AG10803 (cell line): ENCODE data around the gene HLA-DQA1.

Experiments
- DNase-seq: peaks from one replicate; pipeline ENCODE4 v3.0.0; 2010; ENCODE audit warnings: low read depth
- H3K4me3 ChIP-seq: 2 replicates; pipeline ENCODE4 v1.5.1; 2011; ENCODE audit warnings: mild to moderate bottlenecking, low read length, control low read depth
- TF ChIP-seq, protein P1 (sequence below): conservative IDR thresholded peaks from 2 replicates; pipeline ENCODE4 v1.5.1; 2011; ENCODE audit warnings: mild to moderate bottlenecking, low read length, control low read depth, inconsistent platforms

HLA-DQA1 gene

GRCh38 chr6:32689531-32690501 lies 52.6 kb downstream of the HLA-DQA1 start:
- DNase-seq: no peak
- TF ChIP-seq, protein P1, sequence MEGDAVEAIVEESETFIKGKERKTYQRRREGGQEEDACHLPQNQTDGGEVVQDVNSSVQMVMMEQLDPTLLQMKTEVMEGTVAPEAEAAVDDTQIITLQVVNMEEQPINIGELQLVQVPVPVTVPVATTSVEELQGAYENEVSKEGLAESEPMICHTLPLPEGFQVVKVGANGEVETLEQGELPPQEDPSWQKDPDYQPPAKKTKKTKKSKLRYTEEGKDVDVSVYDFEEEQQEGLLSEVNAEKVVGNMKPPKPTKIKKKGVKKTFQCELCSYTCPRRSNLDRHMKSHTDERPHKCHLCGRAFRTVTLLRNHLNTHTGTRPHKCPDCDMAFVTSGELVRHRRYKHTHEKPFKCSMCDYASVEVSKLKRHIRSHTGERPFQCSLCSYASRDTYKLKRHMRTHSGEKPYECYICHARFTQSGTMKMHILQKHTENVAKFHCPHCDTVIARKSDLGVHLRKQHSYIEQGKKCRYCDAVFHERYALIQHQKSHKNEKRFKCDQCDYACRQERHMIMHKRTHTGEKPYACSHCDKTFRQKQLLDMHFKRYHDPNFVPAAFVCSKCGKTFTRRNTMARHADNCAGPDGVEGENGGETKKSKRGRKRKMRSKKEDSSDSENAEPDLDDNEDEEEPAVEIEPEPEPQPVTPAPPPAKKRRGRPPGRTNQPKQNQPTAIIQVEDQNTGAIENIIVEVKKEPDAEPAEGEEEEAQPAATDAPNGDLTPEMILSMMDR: no peak

DNA sequence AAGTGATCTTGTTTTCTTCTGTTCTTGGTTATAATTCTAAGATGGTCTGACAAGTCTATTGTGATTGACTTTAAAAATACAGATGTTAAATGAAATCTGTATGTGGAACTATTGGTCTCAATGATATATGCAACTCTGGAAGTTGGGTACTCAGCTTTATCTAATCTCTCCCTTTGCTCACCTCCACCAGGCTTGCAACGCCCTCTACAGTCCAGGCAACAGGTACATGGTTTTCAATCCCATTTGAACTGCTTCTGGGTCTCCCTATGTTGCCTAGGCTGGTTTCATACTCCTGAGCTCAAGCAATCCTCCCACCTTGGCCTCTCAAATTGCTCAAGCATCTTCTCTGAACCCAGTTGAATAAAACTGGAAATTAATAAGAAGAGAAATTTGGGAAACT lies 54.8 kb downstream of the HLA-DQA1 start:
- no peak overlapping the region for H3K4me3 ChIP-seq
- DNase-seq: no peak
- TF ChIP-seq, protein P1: no peak

More at GRCh38 chr6:32689531-32690501, 52.6 kb downstream of the HLA-DQA1 start:
- no peak overlapping the region for H3K4me3 ChIP-seq
